Astrocyte (in vitro differentiated cells and primary cell): ENCODE data around the gene THBS1. TPM values are rescaled to one million over a fixed set of nuclear protein-coding genes. Genes with fewer than 3 reads are reported as not detected.

Experiments used
- DNase-seq: peaks from one replicate; pipeline ENCODE4 v3.0.0-alpha.2; 2010; ENCODE audit warnings: low read depth
- FAIRE-seq: peaks from 2 replicates; lab custom pipeline; 2011; peaks lifted over from hg19 to GRCh38; lab: Jason Lieb, UNC
- H2AFZ ChIP-seq: 2 replicates; pipeline ENCODE4 v1.6.0; 2012; ENCODE audit warnings: low read depth, low read length, inconsistent platforms
- H3K27ac ChIP-seq: 2 replicates; pipeline ENCODE4 v1.5.1; 2011; ENCODE audit warnings: low read depth, low read length, inconsistent platforms
- H3K27me3 ChIP-seq: 2 replicates; pipeline ENCODE4 v1.6.0; 2011; ENCODE audit warnings: low read length, inconsistent platforms; ENCODE audit not compliant: insufficient read depth
- H3K36me3 ChIP-seq: 2 replicates; pipeline ENCODE4 v1.5.1; 2011; ENCODE audit warnings: low read length, inconsistent platforms; ENCODE audit not compliant: insufficient read depth
- H3K4me1 ChIP-seq: 2 replicates; pipeline ENCODE4 v1.5.1; 2011; ENCODE audit warnings: low read length, inconsistent platforms; ENCODE audit not compliant: insufficient read depth
- H3K4me2 ChIP-seq: 2 replicates; pipeline ENCODE4 v1.6.0; 2012; ENCODE audit warnings: low read length, inconsistent platforms
- H3K4me3 ChIP-seq: 2 replicates; pipeline ENCODE4 v1.5.1; 2011; ENCODE audit warnings: low read depth, mild to moderate bottlenecking, low read length, inconsistent platforms; ENCODE audit not compliant: insufficient read depth
- H3K79me2 ChIP-seq: 2 replicates; pipeline ENCODE4 v1.6.0; 2012; ENCODE audit warnings: mild to moderate bottlenecking, low read length, inconsistent platforms; ENCODE audit not compliant: insufficient read depth
- H3K9ac ChIP-seq: 2 replicates; pipeline ENCODE4 v1.6.0; 2012; ENCODE audit warnings: mild to moderate bottlenecking, low read length, inconsistent platforms
- H3K9me3 ChIP-seq: 2 replicates; pipeline ENCODE4 v1.5.1; 2012; ENCODE audit warnings: low read depth, mild to moderate bottlenecking, low read length, inconsistent platforms; ENCODE audit not compliant: insufficient read depth
- H4K20me1 ChIP-seq: 2 replicates; pipeline ENCODE4 v1.6.0; 2012; ENCODE audit warnings: low read length, inconsistent platforms; ENCODE audit not compliant: insufficient read depth
- H3K27ac Mint-ChIP-seq: one replicate; pipeline ENCODE4 v1.8.0; 2021; ENCODE audit warnings: mild to moderate bottlenecking, mixed read lengths; ENCODE audit not compliant: unreplicated experiment
- H3K27me3 Mint-ChIP-seq: one replicate; pipeline ENCODE4 v1.8.0; 2021; ENCODE audit warnings: low read depth, mixed read lengths; ENCODE audit not compliant: unreplicated experiment
- H3K36me3 Mint-ChIP-seq: one replicate; pipeline ENCODE4 v1.8.0; 2021; ENCODE audit warnings: low read depth, mixed read lengths; ENCODE audit not compliant: unreplicated experiment
- H3K4me1 Mint-ChIP-seq: one replicate; pipeline ENCODE4 v1.8.0; 2021; ENCODE audit warnings: low read depth, mixed read lengths; ENCODE audit not compliant: unreplicated experiment
- H3K4me3 Mint-ChIP-seq: one replicate; pipeline ENCODE4 v1.8.0; 2021; ENCODE audit warnings: mild to moderate bottlenecking, moderate library complexity, mixed read lengths; ENCODE audit not compliant: unreplicated experiment
- H3K9me3 Mint-ChIP-seq: one replicate; pipeline ENCODE4 v1.8.0; 2021; ENCODE audit warnings: mild to moderate bottlenecking, mixed read lengths; ENCODE audit not compliant: unreplicated experiment
- CTCF ChIP-seq: IDR thresholded peaks from 2 replicates; pipeline ENCODE4 v1.5.1; 2011; ENCODE audit warnings: low read depth, mild to moderate bottlenecking, inconsistent platforms, low read length, moderate library complexity; ENCODE audit not compliant: insufficient read depth
- EZH2 ChIP-seq: IDR thresholded peaks from 2 replicates; pipeline ENCODE4 v1.6.1; 2012; ENCODE audit warnings: mild to moderate bottlenecking, low read length, inconsistent platforms; ENCODE audit not compliant: insufficient read depth
- total RNA-seq: library from RNA; stranded (reverse); gene quantifications from 2 replicates; pipeline ENCODE4 v1.2.1, GENCODE V29; 2021

Gene THBS1
- total RNA-seq, 1 donor from 2014 or later = 720 TPM

DNA sequence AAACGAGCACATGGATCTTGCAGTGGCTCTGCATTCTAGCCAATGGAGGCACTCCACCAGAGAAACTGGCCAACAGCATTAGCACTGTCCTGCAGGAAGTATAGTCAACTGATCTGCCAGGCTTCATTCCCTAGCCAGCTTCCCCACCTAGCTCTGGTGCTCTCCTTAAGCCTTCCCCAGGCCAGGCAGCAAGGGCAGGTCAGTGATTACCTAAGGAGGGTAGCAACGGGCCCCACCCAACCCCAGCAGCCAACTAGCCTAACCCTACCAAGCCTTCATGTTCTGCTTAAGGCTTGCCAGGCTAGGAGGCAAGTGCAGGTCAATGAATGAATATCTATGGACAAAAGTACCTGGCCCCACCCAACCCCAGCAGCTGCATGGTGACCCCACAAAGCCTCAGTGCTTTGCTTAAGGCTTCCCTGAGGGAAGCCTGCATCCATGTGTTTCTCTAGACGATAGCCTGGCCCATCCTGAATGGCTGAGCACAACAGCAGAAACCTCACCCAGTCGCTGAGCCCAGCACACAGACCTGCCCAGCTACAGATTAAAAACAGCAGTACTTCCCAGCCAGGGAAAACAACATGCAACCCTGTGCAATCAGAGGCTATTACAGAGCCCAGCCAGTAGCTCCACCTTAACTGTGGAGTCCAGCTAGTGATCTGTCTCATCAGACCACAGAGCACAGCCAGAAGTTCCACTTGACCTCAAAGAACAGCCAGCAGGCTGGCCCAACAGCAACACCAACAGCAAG, 28.5 kb downstream of the THBS1 start:
- no peak overlapping the region for H2AFZ ChIP-seq
- no peak overlapping the region for H3K4me3 ChIP-seq
- Mint-ChIP-seq H3K36me3 (peaks cover 5% of the 10 kb centered on the region), H3K4me1 (peaks cover 3% of the 10 kb centered on the region), H3K4me3 (no peak overlapping the region), H3K9me3 (peaks cover 18% of the 10 kb centered on the region), H3K27me3 (no peaks in the 10 kb centered on the region), H3K27ac (no peak overlapping the region)
- no peak overlapping the region for H3K27ac ChIP-seq
- no peaks in the 10 kb centered on the region for H3K4me1 ChIP-seq
- H3K9me3 ChIP-seq = no peaks in the 10 kb centered on the region
- FAIRE-seq = no peak
- TF ChIP-seq CTCF (no peak), EZH2 (no peak)
- no peaks in the 10 kb centered on the region for H3K79me2 ChIP-seq
- H3K27me3 ChIP-seq = no peaks in the 10 kb centered on the region
- H3K36me3 ChIP-seq = no peaks in the 10 kb centered on the region
- H3K9ac ChIP-seq = no peak overlapping the region
- H3K4me2 ChIP-seq = no peak overlapping the region
- H4K20me1 ChIP-seq = no peaks in the 10 kb centered on the region
- no peak for DNase-seq

DNA sequence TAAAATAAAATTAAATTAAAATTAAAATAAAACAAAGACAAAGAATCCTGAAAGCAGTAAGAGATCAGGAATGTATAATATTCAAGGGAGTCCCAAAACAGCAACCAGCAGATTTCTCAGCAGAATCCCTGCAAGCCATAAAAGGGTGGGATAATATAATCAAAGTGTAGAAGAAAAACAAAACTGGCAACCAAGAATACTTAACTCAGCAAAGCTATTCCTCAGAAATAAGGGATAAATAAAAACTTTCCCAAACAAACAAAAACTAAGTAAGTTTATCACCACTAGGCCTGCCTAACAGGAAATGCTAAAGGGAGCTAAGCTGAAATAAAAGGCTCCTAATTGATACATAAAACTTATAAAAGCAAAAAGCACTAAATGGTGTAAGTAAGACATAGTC, 29.8 kb downstream of the THBS1 start:
- Histone ChIP-seq H3K9ac (no peak overlapping the region), H3K36me3 (no peaks in the 10 kb centered on the region), H3K4me1 (no peaks in the 10 kb centered on the region), H3K4me3 (no peak overlapping the region), H2AFZ (no peak overlapping the region), H3K79me2 (no peaks in the 10 kb centered on the region), H3K27me3 (no peaks in the 10 kb centered on the region), H3K27ac (no peak overlapping the region), H3K4me2 (no peak overlapping the region), H4K20me1 (no peaks in the 10 kb centered on the region), H3K9me3 (no peaks in the 10 kb centered on the region)
- Mint-ChIP-seq H3K27ac (no peak overlapping the region), H3K27me3 (no peaks in the 10 kb centered on the region), H3K36me3 (peaks cover 5% of the 10 kb centered on the region), H3K4me1 (no peaks in the 10 kb centered on the region), H3K4me3 (no peak overlapping the region), H3K9me3 (peaks cover 18% of the 10 kb centered on the region)
- DNase-seq (no peak), FAIRE-seq (no peak)
- TF ChIP-seq CTCF (no peak), EZH2 (no peak)

DNA sequence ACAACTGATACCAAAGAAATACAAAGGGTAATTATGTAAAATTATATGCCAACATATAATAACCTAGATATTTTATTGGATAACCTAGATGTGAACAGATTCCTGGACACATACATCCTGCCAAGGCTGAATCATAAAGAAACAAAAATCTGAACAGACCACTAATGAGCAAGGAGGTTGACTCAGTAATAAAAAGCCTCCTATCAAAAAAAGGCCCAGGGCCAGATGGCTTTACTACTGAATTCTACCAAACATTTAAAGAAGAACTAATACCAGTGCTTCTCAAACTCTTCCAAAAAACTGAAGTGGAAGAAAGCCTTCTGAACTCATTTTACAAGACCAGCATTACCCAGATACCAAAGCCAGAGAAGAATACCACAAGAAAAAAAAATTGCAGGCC, 32.4 kb downstream of the THBS1 start:
- Histone ChIP-seq H3K4me3 (no peak overlapping the region), H4K20me1 (no peaks in the 10 kb centered on the region), H3K4me1 (no peaks in the 10 kb centered on the region), H3K79me2 (no peaks in the 10 kb centered on the region), H3K9ac (no peak overlapping the region), H3K27me3 (no peaks in the 10 kb centered on the region), H3K9me3 (no peaks in the 10 kb centered on the region), H3K36me3 (no peaks in the 10 kb centered on the region), H2AFZ (no peak overlapping the region), H3K4me2 (no peak overlapping the region), H3K27ac (no peak overlapping the region)
- no peak overlapping the region for H3K27ac Mint-ChIP-seq
- TF ChIP-seq CTCF (no peak), EZH2 (no peak)
- H3K9me3 Mint-ChIP-seq = peaks cover 18% of the 10 kb centered on the region
- H3K36me3 Mint-ChIP-seq = peaks cover 5% of the 10 kb centered on the region
- DNase-seq (no peak), FAIRE-seq (no peak)
- no peak overlapping the region for H3K4me3 Mint-ChIP-seq
- no peaks in the 10 kb centered on the region for H3K4me1 Mint-ChIP-seq
- no peaks in the 10 kb centered on the region for H3K27me3 Mint-ChIP-seq
